SJSA1 (cell line): Measurements from ENCODE around the gene MAGED4. TPM values are rescaled to one million over a fixed set of nuclear protein-coding genes. Genes with fewer than 3 reads are reported as not detected.

Experiments used
- DNase-seq, 2 experiments: peaks; one replicate each; pipeline ENCODE4 v3.0.0-alpha.2; 2015 to 2020; ENCODE audit warnings: low spot score in 2 of 2, low read depth in 1 of 2
- H3K27ac ChIP-seq: fragments of 250-450 bp; sonication (Bioruptor Pico); 2 replicates; pipeline ENCODE4 v1.5.1; 2020; ENCODE audit warnings: mild to moderate bottlenecking, moderate library complexity
- H3K27me3 ChIP-seq: fragments of 250-450 bp; sonication (Bioruptor Pico); replicated peaks from 2 replicates; pipeline ENCODE4 v1.5.1; 2020; ENCODE audit warnings: mild to moderate bottlenecking, moderate library complexity
- H3K36me3 ChIP-seq: fragments of 250-450 bp; sonication (Bioruptor Pico); 2 replicates; pipeline ENCODE4 v1.5.1; 2020; ENCODE audit warnings: mild to moderate bottlenecking
- H3K4me1 ChIP-seq: fragments of 250-450 bp; sonication (Bioruptor Pico); replicated peaks from 2 replicates; pipeline ENCODE4 v1.6.1; 2021; ENCODE audit warnings: mild to moderate bottlenecking
- H3K4me3 ChIP-seq: fragments of 250-450 bp; sonication (Bioruptor Pico); 2 replicates; pipeline ENCODE4 v1.5.1; 2020; ENCODE audit warnings: mild to moderate bottlenecking
- H3K9me3 ChIP-seq: fragments of 250-450 bp; sonication (Bioruptor Pico); replicated peaks from 2 replicates; pipeline ENCODE4 v1.5.1; 2020; ENCODE audit warnings: mild to moderate bottlenecking
- total RNA-seq: library from RNA; depleted of rRNA; stranded (reverse); fragments of >200 nt; shearing (Covaris generic); gene quantifications from 2 replicates; pipeline ENCODE4 v1.2.3, GENCODE V29; 2014; rRNA removed

MAGED4 gene
- total RNA-seq, 1 experiment from 2014 or later: 10.2 TPM

DNA sequence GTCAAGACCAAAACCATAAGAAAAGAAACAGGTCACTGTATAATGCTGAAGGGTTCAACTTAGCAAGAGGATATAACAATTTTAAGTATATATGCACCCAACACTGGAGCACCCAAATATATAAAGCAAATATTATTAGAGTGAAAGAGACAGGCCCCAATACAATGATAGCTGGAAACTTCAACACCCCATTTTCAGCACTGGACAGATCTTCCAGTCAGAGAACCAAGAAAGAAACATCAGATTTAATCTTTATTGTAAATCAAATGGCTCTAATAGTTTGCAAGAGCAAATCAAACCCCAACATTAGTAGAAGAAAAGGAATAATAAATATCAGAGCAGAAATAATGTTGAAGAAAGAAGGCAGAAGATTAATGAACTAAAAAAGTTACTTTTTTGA lies 36.2 kb downstream of the MAGED4 start:
- no peaks in the 10 kb centered on the region for H3K27me3 ChIP-seq
- H3K4me1 ChIP-seq: no peaks in the 10 kb centered on the region
- no peaks in the 10 kb centered on the region for H3K36me3 ChIP-seq
- no peak overlapping the region for H3K27ac ChIP-seq
- no peaks in the 10 kb centered on the region for H3K9me3 ChIP-seq
- no peak for DNase-seq
- H3K4me3 ChIP-seq: no peak overlapping the region

Other genes with a start within 250 kb of the MAGED4 start
- 16.1 and 31.8 TPM in 2 replicates for gene MAGED4B, start 115.7 kb upstream of the MAGED4 start, total RNA-seq
- gene XAGE2, start 184.1 kb downstream of the MAGED4 start, total RNA-seq: 0.39 and 2.7 TPM in 2 replicates